NCI-H345 (cell line): ENCODE data around the gene GNPTAB.
A peak's percentile ranks its signal among the peaks of the same experiment; 100 is the strongest.
"Not testable (repeated sequence)": the region's sequence is repeated elsewhere in the genome, so short reads cannot be mapped to it uniquely, and the experiment has no call there.

Experiments
- DNase-seq: peaks from one replicate; lab custom pipeline; 2025; lab: John Stamatoyannopoulos, UW

GNPTAB gene

DNA sequence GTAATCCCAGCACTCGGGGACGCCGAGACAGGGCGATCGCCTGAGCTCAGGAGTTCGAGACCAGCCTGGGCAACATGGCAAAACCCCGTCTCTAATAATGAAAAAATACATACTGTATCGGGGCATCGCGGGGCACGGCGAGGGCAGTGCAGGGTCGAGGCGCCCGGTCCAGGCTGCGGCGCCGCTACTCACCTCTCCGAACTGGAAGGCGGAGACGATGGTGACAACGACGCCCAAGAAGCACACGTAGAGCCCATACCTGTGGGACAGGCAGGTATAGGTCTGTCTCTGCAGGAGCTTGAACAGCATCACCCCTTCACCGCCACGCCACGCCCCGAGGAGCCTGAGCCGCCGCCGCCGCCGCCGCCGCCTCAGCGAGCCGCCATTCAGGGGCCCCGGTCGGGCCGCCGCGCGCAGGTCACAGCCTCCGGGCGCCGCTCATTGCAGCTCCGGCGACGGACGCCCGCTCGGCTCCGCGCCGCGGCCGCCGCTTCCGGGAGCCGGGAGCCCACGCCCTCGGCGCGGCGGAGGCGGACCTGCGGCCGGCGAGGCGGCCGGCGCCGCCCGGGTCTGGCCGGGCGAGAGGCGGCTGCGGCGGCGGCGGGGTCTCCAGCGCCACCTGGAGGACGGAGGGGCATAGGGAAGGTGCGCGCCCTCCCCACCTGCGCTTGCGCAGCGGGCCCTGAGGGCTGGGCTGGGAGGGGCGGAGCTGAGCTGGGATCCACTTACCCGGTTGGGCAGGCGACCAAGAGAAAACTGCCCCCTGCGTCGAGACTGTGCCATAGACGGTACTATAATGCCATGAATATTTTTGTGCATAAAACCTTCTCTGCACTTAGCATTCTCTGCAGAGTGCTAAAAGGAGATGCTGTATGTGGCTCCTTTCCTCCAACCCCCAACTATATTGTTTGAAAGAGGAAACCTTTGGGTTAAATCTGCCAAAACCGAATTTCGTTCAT is at the start of gene GNPTAB:
Gene GNPTAB, minus strand, starts transcription at position 593 of the 959 bp plus-strand sequence. Its CDS starts 284 bp downstream, at position 309.
- peak; percentile 92 for DNase-seq

DNA sequence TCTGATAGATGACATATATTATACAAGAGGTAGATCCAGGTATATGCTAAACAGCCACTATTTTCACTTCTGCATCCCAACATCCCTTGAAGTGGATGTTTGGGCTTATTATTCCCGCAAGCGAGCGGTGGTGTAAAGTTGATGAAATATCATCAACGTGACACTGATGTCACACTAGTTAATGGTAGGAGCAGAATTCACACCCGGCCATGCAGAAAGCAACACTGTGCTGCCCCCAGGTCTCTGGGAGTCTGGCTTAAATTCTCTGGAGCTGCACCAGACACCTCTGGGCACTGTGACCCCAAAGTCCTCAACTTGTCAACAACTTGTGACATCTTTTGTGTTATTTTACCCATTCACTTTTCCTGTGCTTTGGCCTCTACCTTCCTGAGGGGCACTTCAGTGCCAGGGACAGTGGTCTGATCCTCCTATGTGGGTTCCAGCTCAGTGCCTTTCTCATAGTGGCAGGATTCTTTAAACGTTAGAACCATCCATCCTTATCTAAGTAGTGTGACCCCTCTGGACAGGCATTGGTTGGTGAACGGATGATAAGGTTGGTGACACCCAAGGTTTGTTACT is 47.6 kb upstream of the GNPTAB start:
- DNase-seq = no peak

DNA sequence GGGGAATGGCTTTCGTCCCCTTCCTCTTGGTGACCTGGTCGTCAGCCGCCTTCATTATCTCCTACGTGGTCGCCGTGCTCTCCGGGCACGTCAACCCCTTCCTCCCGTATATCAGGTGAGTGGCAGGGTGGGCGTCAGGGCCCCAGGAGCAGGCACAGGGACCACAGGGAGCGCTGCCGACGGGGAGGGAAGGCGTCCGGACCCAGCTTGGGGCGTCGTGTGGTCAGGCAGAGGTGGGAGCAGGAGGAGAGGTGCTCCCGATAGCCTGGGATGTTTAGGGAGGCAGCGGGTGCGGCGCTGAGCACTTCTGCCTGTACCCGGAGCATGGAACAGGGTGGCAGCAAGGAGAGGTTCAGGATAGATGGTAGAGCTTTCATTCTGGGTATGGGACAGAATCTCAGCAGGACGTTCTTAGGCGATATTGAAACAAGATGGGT is 47.1 kb upstream of the GNPTAB start:
- no peak for DNase-seq

DNA sequence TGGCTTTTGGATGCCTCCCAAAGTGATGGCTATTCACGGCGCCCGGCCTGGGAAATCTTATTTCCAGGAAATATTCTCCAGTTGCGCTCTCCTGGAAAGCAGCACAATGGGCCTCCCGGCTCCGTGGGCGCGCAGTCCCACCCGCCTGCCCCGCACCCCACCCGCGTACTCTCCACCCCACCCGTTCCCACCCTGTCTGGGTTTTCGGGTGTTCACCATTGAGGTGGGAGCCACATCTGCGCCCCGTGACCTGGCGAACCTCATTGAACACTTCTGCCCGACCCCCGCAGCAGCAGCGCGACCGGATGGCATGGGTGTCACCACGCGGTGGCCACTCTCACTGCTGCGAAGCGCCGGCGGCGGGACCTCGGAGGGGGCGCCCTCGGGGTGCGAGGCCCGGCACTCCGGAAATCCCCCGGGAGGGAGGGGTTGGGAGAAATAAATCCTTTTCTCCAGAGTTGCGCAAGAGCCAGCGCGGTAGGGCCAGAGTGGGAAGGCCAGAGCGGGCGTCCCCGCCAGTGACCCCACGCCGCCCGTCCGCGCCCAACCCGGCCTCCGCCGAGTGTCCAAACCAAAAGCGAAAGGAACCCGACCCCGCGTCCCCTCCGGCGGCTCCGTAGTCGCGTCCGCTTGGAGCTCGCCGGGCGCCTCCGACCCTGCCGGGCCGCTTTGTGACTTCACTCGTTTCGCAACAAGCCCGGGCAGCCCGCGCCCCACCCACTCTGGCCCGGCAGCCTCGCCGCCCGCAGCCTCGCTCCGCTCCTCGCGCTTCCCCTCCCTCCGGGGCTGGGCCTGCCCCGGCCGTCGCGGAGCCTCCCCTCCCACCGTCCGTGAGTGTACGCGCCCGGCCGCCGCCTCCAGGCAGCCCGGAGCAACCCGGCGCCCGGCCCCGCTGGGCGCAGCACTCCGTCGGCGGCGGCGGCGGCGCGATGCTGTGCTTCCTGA is 46.4 kb upstream of the GNPTAB start, which contains the start of gene DRAM1:
Gene DRAM1, plus strand, starts transcription at position 720 of the 945 bp plus-strand sequence. Its CDS starts 210 bp downstream, at position 930.
- peak; percentile 61 for DNase-seq

DNA sequence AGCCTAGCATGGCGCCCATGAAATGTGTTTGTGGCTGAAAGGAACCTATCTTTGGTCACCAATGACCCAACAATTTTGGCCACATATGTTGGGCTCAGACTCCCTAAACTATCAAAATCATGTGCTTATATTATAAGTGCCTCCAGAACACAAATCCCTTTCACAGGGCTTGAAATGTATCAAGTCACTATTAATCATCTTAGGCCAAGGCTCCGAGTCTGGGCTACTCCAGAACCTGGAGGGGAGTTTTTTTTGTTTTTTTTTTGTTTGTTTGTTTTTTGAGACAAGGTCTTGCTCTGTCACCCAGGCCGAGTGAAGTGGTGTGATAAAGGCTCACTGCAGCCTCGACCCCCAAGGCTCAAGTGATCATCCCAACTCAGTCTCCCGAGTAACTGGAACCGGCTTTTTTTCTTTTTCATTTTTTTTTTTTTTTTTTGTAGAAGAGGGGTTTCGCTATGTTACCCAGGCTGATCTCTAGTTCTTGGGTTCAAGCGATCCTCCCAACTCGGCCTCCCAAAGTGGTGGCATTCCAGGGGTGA is 45.6 kb upstream of the GNPTAB start:
- DNase-seq = no peak

DNA sequence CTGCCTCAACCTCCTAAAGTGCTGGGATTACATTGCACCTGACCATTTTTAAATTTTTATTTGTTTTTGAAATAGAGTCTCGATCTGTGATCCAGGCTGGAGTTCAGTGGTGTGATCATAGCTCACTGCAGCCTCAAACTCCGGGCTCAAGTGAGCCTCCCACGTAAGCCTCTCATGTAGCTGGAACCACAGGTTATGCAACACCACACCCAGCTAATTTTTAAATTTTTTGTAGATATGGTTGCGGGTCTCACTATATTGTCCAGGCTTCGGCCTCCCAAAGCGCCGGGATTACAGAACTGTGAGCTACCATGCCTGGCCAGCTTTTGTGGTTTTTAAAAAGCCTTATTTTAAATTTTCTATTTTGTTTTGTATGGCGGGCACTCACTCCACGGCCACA is 44.4 kb upstream of the GNPTAB start:
- DNase-seq = no peak

DNA sequence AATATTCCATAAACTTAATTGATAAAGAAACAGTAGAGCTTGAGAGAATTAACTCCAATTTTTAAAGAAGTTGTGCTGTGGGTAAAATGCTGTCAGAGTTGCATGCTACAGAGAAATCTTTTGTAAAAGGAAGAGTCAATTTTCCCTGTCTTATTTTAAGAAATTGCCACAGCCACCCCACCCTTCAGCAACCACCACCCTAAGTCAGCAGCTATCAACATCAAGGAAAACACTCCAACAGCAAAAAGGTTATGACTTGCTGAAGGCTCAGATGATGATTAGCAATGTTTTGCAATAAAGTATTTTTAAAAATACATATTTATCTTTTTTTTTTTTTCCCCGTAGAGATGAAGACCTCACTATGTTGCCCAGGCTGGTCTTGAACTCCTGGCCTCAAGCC is 40.2 kb upstream of the GNPTAB start:
- no peak for DNase-seq

DNA sequence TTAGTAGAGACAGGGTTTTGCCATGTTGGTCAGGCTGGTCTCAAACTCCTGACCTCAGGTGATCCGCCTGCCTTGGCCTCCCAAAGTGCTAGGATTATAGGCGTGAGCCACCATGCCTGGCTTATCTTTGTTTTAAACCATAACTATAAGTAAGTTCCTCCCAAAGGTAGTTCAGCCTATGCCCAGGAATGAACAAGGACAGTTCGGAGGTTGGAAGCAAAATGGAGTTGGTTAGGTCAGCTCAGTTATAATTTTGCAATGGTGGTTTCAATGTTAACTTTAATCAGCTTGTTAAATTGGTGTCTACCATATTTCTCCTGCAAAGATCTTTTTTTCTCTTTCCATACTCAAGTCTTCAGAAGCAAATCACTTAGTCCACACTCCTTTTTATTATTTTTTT is 36.9 kb upstream of the GNPTAB start:
- not testable (repeated sequence) for DNase-seq

DNA sequence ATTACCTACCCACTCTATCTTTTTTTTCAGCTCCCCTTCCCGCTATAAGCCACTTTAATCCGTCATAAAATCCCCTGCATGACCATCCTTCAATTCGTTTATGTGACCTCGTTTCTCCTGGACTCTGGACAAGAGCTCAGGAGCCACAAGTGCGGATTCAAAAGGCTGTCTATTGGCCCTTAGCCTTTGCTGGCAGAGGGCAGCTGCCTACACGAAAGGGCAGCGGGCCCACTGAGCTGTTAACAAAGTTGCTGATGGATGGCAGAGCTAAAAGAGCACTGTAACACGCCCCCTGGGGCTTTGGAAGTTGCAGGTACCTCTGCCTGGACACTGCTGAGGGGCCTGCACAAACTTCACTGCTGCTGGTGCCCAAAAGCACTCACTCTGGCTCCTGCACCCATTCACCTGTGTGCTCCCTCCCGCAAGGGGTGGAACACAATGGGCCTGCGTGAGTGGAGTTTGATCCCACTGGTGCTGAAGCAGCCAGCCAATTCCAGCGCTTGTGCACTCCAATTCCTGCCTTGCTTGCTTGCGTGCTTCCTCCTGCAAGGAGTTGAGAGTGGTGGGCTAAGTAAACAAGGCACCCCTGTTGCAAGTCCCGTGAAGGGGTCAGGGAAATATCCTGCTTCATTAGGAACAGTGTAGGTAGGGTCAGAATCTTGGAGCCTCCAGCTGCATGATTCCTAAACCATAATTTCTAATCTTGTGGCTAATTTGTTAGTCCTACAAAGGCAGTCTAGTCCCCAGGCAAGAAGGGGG is 36.0 kb upstream of the GNPTAB start:
- no peak for DNase-seq

DNA sequence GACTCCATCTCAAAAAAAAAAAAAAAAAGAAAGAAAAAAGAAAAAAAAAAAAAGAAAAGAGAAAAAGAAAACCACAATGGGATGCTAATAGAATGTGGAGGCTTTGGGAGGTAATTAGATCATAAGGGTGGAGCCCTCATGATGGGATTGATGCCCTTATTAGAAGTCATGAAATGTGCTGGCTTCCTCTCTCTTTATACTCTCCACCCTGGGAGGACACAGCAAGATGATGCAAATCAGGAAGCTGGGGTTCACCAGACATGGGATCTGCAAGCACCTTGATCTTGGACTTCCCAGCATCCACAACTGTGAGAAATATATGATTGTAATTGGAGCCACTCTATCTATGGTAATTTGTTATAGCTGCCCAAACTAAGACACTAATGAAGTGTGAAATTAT is 33.2 kb upstream of the GNPTAB start:
- no peak for DNase-seq

DNA sequence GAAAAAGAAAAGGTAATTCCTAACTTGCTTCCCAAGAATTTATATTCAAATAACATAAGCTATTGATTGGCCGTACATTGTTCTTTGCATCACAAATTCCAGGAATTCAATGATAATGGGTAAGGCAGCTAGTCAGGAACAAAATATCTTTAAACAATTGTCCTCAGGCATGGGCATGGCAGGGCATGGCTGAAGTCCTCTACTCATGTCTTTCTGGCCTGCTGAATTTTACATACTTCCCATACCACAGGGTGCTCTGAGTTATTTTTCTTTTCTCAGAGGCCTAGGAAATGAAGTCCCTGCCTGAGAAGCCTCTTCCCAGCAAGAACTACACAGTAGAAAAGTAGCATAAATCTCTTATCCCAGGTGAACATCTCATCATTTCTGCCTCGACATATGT is 31.5 kb upstream of the GNPTAB start:
- DNase-seq = no peak

DNA sequence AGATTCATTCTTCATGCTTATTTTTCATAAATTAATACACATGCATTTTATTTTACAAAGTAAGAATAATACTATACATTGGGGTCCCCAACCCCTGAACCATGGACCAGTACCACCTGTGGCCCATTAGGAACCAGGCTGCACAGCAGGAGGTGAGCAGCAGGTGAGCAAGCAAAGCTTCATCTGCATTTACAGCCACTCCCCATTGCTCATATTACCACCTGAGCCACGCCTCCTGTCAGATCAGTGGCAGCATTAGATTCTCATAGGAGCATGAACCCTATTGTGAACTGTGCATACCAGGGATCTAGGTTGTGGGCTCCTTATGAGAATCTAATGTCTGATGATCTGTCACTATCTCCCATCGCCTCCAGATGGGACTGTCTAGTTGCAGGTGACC is 30.9 kb upstream of the GNPTAB start:
- not testable (repeated sequence) for DNase-seq

DNA sequence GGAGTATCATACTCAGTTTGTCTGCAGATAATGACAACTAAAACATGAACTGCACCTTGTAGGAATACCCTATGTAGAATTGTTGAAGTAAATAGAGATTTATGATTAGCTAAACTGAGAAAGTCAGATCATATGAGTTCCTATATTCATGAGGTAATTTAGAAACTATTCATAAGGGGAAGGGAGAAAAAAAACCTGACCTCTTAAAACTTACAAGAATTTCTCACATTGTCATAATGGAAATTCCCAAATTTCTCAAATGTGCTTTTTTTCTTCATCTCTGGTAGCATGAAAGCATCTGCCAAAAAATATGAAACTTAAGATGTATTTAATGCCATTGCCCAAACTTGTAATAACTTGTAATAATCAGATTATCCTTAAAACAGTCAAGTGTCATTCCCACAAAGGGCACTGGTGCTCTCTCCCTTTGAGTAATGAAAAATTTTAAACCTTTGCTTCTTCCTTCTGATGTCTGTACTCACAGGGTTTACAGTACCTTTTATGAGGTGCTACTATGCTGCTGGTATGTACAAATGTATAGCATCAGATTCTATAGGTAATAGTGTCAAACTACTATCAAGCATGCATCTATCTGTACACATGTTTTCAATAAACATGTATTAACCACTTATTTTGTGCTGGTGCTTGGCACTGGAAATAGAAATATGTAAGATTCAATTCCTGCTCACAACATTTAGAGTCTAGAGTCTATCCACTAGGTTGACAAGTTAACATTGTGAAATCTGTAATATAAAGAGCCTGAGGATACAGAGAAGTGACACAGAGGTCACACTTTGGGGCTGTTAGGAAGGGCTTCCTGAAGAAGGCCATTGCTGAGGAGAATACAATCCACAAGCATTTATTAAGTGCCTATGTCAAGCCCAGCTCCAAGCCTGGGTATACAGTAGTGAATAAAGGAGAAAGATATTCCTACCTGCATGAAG is 29.2 kb upstream of the GNPTAB start:
- no peak for DNase-seq

DNA sequence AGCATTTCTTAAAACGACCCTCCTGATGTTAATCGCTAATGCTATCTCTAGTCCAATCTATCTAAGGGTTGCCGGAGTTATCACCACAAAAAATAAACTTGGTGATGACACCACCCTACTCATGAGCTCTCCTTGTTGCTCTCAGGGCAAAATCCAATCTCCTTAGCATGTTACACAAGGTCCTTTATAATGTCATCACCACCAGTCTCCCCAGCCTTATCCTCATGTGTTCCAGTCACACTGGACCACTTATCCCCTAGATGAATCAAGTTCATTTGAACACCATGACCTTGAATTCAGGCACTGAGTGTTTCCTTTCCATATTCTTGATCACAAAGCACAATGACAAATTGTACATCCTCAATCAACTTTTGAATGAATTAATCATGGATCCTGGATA is 27.6 kb upstream of the GNPTAB start:
- DNase-seq = no peak

DNA sequence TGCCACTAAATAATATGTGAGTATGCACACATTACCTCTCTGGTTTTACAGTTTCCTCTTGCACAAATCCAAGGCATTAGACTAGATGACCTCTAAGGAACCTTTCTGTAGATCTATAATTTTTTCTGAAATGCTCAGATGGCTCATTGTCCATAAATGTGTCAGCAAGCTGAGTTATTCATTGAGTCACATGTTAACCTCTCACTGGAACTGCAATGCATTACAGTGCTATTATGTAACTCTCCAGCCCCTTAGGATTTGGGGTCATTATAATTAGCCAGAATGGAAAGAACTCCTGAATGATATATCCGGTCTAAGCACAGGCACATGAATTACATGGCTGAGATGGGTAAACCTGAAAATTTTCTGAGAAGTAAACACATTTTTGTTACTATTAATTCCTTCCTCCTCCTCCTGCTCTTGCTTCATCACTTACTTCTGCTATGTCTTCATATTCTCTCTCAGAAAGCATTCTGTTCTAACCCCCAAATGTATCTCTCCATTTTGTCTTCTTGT is 26.3 kb upstream of the GNPTAB start:
- DNase-seq = no peak

DNA sequence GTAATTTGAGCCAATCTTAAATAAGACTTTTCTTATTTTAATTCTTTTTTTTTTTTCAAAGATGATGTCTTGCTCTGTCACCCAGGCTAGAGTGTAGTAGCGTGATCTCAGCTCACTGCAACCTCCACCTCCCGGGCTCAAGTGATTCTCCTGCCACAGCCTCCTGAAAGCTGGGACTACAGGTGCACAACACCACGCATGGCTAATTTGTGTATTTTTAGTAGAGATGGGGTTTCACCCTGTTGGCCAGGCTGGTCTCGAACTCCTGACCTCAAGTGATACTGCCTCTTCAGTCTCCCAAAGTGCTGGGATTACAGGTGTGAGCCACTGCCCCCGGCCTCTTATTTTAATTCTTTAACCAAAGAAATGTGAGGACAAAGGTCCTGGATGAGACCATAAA is 25.9 kb upstream of the GNPTAB start:
- DNase-seq = not testable (repeated sequence)

DNA sequence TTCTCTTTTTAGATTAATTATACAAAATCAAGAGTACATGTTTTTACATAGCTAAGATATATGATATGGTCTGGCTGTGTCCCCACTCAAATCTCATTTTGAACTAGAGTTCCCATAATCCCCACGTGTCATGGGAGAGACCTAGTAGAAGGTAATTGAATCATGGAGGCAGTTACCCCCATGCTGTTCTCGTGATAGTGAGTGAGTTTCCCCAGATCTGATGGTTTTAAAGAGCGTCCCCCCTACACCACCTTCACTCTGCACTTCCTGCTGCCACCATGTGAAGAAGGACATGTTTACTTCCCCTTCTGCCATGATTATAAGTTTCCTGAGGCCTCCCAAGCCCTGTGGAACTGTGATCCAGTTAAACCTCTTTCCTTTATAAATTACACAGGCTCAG is 25.2 kb upstream of the GNPTAB start:
- DNase-seq = no peak

DNA sequence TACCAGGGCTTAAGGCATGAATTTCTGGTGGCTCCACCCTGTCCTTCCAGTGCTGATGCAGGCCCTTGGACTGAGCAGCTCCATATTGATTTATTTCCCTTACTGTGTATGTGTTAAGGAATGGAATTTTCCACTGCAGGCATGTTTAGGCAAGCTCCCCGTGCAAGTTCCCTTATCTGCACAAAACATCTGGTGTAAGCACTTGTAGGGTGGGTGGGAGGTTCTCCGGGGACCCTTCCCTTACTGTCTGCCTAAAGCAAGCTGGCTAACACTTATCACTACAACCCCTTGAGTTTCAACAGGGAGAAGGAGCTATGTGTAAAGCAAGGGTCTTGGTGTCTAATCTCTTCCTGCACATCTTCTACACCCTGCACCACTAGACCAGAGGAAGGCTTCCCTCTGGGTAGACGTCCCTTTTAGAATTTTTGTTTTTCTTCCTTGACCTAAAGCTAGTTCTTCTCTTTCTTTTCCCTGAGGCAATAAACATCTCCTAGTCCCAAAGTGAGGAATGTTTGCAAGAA is 24.7 kb upstream of the GNPTAB start:
- no peak for DNase-seq

DNA sequence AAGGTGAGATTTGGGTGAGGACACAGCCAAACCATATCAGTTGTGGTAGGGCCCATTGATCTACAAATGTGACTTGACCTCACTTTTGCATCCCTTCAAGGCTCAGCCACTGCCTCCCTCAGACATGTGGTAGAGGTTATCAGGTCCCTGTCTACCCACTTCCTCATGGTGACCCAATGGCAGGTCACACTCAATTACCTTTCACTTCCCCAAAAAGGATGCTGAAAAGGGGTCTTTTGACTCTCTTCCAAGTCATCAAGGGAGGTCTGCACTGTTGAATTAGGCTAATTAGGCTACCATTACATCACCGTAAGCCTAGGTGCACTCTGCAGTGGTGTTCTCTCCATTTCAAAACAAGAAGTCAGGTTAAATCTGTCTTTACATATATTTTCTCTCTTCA is 24.0 kb upstream of the GNPTAB start:
- DNase-seq = no peak
